NCI-H187 (cell line): ENCODE results near the gene OR3A1.
"Not testable (repeated sequence)": the region's sequence is repeated elsewhere in the genome, so short reads cannot be mapped to it uniquely, and the experiment has no call there.

ENCODE experiments used
- DNase-seq, 2 experiments: peaks; one replicate each; lab custom pipeline; 2025; lab: John Stamatoyannopoulos, UW

OR3A1 gene, protein sequence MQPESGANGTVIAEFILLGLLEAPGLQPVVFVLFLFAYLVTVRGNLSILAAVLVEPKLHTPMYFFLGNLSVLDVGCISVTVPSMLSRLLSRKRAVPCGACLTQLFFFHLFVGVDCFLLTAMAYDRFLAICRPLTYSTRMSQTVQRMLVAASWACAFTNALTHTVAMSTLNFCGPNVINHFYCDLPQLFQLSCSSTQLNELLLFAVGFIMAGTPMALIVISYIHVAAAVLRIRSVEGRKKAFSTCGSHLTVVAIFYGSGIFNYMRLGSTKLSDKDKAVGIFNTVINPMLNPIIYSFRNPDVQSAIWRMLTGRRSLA

DNA sequence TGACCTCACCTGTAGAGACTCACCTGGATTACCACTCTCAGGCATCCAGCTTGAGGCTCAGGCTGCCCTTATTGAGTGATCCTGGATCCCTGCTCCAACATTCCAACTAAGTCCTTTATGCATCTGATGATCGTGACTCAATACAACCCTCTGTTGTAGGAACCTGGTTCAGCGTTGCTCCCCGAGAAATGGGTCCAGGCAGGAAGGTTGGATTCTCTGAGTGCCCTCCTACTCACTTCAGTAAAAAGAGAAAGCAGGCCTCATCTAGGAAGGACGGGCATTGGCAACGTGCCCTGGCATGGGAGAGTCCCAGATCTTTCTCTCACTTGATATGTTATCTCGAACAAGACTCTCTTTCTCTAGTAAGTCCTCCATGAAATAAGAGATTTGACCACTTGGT lies at the start of gene OR3A1:
Gene OR3A1 (minus strand): TSS at position 101 of the 400 bp plus-strand sequence. CDS start 5,778 bp downstream, outside the sequence.
- DNase-seq, result no peak

DNA sequence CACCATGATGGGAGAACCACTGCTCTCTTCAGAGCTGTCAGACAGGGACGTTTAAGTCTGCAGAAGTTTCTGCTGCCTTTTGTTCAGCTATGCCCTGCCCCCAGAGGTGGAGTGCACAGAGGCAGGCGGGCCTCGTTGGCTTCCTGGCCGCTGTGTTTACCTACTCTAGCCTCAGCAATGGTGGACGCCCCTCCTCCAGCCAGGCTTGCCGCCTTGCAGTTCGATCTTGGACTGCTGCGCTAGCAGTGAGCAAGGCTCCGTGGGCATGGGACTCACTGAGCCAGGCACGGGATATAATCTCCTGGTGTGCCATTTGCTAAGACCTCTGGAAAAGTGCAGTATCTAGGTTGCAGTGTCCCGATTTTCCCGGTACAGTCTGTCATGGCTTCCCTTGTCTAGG lies 44.6 kb upstream of the OR3A1 start:
- DNase-seq, result not testable (repeated sequence)

DNA sequence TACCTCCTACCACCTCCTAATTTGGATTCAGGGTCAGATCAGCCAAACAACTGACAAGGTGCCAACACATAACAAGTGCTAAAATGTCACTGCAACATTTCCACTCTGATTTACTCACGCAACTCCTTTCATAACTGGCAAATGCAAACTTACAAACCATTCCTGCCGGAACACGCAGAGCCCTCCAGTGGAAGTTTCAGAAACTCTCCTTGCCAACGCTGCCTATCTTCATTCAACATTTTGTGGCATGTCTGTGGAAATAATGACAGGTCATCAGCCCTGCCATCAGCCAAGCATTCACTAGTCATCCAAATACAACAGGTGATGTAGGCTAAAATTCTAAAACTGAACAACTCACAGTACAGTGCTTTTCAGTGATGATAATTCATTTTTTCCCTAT lies 37.7 kb upstream of the OR3A1 start:
- DNase-seq, result no peak

DNA sequence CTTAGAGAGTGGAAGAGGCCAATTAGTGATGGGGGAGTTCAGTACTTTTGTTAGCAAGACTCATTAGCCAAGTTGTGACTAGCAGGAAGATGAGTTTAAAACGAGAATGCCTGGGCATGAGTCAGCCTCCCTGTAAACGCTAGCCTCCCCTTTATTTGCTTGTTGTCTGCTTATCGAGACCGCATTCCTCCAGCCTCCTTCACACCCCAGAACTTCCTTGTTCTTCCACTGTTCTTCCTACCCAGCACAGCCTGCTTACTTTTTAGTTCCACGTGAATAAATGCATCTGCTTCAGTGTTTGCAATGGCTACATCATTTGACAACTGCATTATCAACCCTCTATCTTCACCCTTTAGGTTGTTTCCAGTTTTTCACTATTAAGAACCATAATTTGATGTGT lies 20.2 kb upstream of the OR3A1 start:
- DNase-seq, result no peak

DNA sequence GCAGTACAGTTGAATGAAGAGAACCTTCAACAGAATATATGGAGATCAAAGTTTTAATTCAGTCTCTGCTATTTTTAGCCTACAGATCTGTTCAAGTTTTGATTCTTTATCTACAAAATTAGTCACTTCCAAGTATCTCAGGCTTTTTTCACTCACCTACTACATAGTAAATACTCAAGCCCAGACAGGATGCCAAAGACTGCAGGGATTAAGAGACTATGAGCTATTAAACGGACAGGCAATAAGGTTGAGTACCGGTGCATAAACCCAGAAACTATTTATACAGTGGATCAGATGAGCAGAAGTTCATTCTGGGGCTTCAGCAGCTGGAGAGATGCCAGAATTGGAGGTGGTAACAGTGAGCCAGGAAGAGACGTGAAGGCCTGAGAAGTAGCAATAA lies 18.7 kb upstream of the OR3A1 start:
- no peak for DNase-seq

DNA sequence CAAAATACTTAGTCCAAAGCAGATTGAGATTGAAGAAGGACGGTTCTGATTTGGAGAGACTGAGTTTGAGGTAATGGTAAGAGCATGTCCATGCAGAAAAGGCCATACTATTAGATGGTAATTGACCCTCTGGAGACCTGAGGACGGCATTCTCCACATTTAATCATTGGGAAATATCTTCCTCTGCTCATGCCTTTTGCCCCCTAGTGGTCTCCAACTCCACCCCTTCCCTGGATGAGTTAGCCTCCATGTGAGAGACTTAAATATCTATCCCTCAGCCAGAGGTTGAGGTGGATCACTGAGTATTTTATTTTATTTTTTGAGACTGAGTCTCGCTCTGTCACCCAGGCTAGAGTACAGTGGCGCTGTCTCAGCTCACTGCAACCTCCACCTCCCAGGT lies 10.4 kb upstream of the OR3A1 start:
- DNase-seq, result no peak

DNA sequence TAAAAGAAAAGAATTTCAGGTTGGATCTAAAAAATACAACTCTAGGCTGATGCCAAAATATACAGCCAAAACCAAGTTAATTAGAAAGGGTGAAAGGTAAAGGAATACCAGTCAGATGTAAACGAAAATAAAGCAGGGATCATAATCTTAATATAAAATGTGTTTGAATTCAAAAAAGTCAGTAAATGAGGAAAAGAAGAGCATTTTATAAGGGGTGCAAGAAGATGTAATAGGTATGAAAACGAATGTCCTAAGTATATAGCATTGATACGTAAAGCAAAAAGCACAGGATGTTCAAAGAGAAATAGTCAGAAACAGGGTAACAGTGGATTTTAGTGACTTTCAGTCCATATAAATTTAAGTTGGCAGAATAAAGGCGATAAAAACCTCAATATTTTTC lies 2.5 kb downstream of the OR3A1 start:
- DNase-seq, result no peak

DNA sequence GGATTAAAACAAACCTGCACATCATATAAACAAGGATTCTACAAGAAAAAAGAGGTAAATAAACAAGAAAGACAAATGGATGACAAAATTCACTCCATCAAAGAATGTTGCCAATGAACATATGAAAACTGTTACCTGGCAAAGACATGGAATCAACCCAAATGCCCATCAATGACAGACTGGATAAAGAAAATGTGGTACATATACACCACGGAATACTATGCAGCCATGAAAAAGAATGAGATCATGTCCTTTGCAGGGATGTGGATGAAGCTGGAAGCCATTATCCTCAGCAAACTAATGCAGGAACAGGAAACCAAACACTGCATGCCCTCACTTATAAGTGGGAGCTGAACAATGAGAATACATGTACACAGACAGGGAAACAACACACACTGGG lies 4.6 kb downstream of the OR3A1 start:
- not testable (repeated sequence) for DNase-seq

DNA sequence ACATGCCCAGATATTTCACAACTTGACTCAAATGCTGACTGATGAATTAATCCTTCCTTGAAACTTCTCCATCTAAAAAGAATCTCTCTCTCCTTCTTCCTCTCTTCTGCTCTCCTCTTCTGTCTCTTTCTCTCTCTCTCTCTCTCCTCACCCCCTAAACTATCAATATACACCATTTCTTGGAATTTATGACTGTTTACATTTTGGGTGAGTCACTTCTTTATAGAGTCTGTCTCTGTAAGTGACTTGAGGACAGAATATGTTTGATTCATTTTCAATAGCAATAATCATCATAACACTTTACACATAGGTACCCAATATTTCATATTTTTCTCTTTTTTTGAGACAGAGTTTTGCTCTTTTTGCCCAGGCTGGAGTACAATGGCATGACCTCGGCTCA lies 15.3 kb downstream of the OR3A1 start:
- DNase-seq, result no peak

DNA sequence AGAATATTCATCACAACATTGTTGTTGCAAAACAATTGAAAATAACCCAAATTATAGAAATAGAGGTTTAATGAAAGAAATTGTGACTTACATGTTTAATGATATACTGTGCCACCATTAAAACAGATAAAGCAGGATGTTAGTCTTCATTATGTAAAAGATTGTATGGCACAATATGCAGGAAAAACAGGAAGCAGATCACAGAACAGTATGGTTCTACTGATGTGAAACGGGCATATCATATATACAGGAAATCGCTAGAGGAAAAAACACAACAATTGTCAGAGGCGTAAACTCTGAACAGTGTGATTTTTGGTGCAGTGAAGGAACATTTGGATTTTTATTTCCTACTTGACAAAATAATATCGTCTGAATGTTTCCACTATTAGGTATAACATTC lies 22.0 kb downstream of the OR3A1 start:
- no peak for DNase-seq

DNA sequence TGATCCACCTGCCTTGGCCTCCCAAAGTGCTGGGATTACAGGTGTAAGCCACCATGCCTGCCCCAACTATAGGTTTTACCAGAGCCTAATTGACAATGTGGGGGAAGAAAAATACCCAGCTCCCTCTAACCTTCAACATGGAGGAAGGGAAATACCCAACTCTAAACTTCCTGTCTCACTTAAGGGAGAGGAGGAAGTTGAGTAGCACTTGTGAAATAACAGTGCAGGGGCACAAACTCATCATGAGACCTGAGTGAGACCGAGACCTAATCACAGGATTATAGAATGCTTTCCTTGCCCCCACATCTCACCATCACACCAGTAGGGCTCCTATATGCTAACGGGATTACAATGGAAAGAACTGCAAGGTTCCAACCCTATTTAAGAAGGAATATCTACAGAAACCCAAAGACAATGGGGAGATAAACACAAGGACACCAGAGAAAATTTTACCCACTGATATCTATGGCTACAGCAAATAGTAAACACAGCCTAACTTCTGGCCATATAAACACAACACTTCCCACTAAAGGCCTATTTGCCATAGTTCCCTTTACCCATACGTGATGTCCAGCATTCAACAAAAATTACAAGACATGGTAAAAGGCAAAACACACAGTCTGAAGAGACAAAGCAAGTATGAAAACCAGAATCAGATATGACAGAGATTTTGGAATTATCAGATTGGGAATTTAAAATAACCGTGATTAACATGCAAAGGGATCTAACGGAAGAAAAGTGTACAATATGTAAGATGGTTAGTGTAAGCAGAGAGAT lies 26.9 kb downstream of the OR3A1 start:
- DNase-seq, result no peak

DNA sequence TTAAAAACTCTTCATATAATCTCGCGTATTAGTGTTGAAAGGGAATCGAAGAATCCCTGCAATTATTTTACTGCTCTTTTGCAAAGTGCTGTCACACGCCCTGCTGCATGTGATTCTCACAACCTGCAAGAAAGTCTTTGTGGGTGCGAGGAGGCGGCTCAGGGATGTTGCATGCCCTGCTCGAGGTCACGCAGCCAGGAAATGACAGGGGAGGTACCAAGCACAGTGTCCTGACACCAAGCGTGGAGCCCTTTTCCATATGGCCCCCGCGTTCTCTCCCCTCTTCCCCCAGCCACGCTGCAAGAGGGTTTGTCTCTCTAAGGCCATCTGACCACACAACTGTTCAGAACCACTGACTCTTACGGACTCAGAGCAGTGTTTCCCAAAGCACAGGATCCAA lies 37.6 kb downstream of the OR3A1 start:
- DNase-seq, result no peak

DNA sequence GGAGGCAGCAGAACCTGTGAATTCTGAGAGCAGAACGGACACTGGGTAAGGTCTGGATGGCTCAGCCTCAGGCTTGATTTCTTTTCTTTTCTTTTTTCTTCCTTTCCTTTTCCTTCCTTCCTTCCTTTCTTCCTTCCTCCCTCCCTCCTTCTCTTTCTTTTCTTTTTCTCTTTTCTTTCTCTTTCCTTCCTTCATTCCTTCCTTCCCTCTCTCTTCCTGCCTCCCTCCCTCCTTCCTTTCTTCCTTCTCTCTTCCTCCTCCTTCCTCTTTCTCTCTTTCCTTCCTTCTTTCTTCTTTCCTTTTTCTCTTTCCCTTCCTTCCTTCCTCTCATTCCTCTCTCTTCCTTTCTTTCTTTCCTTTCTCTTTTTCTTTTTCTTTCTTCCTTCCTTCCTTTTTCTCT lies 38.0 kb downstream of the OR3A1 start:
- DNase-seq, result no peak

DNA sequence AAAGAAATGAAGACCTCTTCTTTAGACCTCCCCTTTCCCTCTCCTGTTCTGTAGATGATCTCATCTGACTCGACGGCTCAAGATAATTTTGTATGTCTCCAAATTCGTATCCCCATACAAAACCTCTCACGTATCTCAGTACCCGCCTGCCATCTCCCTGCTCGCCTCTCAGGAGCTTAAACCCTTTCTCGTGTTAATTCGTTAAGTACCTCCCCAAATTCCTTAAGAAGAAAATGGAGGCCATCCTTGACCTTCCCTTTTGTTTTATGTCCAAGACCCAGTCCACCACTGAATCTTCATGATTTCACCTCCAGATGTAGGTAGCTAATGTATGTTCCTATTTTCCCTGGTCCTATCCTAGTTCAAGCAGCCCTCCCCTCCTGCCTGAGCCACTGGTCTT lies 41.6 kb downstream of the OR3A1 start:
- no peak for DNase-seq

DNA sequence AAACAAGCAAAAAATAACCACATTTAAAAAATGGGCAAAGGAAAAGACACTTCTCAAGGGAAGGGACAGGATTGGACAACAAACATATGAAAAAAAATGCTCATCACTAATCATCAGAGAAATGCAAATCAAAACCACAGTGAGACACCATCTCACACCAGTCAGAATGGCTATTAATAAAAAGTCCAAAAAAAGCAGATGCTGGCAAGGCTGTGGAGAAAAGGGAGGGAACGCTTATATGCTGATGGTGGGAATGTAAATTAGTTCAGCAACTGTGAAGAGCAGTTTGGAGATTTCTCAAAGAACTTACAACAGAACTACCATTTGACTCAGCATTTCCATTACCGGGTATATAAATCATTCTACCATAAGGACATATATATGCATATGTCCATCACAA lies 49.1 kb downstream of the OR3A1 start:
- DNase-seq, result not testable (repeated sequence)

DNA sequence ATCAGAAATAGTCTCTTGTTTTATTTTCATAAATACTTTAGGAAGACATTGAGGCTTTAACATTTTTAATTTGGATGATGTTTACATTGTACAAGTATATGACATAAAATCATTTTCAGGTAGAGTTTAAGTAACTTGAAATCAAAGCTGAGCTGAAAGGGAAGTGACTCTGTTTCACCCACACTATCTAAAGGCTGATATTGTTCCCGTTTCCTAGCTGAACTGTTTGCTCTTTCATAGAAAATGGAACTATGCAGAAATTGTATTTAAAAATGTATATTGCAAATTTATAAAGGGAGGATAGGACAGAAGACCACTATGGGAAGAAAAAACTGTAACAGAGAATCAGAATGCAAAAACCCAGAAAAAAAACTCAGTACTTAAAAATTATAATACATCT lies 53.3 kb downstream of the OR3A1 start:
- not testable (repeated sequence) for DNase-seq

DNA sequence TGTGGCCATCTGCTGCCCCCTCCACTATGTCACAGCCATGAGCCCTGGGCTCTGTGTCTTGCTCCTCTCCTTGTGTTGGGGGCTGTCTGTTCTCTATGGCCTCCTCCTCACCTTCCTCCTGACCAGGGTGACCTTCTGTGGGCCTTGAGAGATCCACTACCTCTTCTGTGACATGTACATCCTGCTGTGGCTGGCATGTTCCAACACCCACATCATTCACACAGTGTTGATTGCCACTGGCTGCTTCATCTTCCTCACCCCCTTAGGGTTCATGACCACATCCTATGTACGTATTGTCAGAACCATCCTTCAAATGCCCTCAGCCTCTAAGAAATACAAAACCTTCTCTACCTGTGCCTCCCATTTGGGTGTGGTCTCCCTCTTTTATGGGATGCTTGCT lies 57.1 kb downstream of the OR3A1 start:
- DNase-seq, result not testable (repeated sequence)
